22Rv1 (cell line): ENCODE measurements around the gene AUTS2.

Experiments
- CTCF ChIP-seq: fragments of 450-650 bp; IDR thresholded peaks from 2 replicates; pipeline ENCODE4 v1.5.1; 2017; ENCODE audit warnings: mild to moderate bottlenecking
- ZFX ChIP-seq: fragments of 450-650 bp; IDR thresholded peaks from 2 replicates; pipeline ENCODE4 v1.6.1; 2017; ENCODE audit warnings: antibody characterized with exemption, borderline replicate concordance

- TF ChIP-seq CTCF (no peak), ZFX (no peak)
These were observed 1111.8 kb downstream of the AUTS2 start for GRCh38 chr7:70710011-70710480.
